ENCODE measurements around the gene ARHGEF10L.

The ARHGEF10L gene

GRCh38 chr1:17676387-17677060 lies 137.0 kb downstream of the ARHGEF10L start:
- Histone ChIP-seq H3K4me3 (ENCODE audit: low read length) (no peak overlapping the region), H3K4me1 (ENCODE audit: control insufficient read depth, low read length) (no peaks in the 10 kb centered on the region), H3K9me3 (ENCODE audit: control insufficient read depth, insufficient read depth, low read length) (peaks cover 6% of the 10 kb centered on the region; the same call in 1 of the 2 replicates), H3F3A (ENCODE audit: control insufficient read depth, insufficient read depth) (no peaks in the 10 kb centered on the region), H3K9me2 (replicated peaks; ENCODE audit: control insufficient read depth, low read length) (no peaks in the 10 kb centered on the region), H3K4me2 (ENCODE audit: low read length) (no peak overlapping the region), H3K36me3 (ENCODE audit: control insufficient read depth, low read length) (no peaks in the 10 kb centered on the region), H4K20me1 (ENCODE audit: control insufficient read depth, insufficient read depth, low read depth, low read length) (no peaks in the 10 kb centered on the region), H3K27ac (ENCODE audit: low read depth, low read length) (no peak overlapping the region), H3K27me3 (ENCODE audit: control insufficient read depth, low read length) (no peaks in the 10 kb centered on the region), H3K79me2 (ENCODE audit: control insufficient read depth, low read length) (no peaks in the 10 kb centered on the region)
- TF ChIP-seq EZH2phosphoT487 (IDR thresholded peaks at IDR 0.05; ENCODE audit: borderline replicate concordance, low read length) = no peak
- TF ChIP-seq, protein P1, sequence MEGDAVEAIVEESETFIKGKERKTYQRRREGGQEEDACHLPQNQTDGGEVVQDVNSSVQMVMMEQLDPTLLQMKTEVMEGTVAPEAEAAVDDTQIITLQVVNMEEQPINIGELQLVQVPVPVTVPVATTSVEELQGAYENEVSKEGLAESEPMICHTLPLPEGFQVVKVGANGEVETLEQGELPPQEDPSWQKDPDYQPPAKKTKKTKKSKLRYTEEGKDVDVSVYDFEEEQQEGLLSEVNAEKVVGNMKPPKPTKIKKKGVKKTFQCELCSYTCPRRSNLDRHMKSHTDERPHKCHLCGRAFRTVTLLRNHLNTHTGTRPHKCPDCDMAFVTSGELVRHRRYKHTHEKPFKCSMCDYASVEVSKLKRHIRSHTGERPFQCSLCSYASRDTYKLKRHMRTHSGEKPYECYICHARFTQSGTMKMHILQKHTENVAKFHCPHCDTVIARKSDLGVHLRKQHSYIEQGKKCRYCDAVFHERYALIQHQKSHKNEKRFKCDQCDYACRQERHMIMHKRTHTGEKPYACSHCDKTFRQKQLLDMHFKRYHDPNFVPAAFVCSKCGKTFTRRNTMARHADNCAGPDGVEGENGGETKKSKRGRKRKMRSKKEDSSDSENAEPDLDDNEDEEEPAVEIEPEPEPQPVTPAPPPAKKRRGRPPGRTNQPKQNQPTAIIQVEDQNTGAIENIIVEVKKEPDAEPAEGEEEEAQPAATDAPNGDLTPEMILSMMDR (IDR thresholded peaks at IDR 0.05; ENCODE audit: low read depth, low read length, poor library complexity, severe bottlenecking) = no peak

- H3K79me2 ChIP-seq (ENCODE audit: control insufficient read depth, low read length) = no peaks in the 10 kb centered on the region
- H3K36me3 ChIP-seq (ENCODE audit: control insufficient read depth, low read length) = no peaks in the 10 kb centered on the region
- no peaks in the 10 kb centered on the region for H3K4me1 ChIP-seq (ENCODE audit: control insufficient read depth, low read length)
- no peaks in the 10 kb centered on the region for H3K9me2 ChIP-seq (replicated peaks; ENCODE audit: control insufficient read depth, low read length)
- no peaks in the 10 kb centered on the region for H4K20me1 ChIP-seq (ENCODE audit: control insufficient read depth, insufficient read depth, low read depth, low read length)
- no peaks in the 10 kb centered on the region for H3K27me3 ChIP-seq (ENCODE audit: control insufficient read depth, low read length)
- no peaks in the 10 kb centered on the region for H3F3A ChIP-seq (ENCODE audit: control insufficient read depth, insufficient read depth)
- no peak for TF ChIP-seq EZH2phosphoT487 (IDR thresholded peaks at IDR 0.05; ENCODE audit: borderline replicate concordance, low read length)
- TF ChIP-seq, protein P1 (IDR thresholded peaks at IDR 0.05; ENCODE audit: low read depth, low read length, poor library complexity, severe bottlenecking) = no peak
- H3K4me2 ChIP-seq (ENCODE audit: low read length) = no peak overlapping the region
- H3K4me3 ChIP-seq (ENCODE audit: low read length) = no peak overlapping the region
- no peak overlapping the region for H3K27ac ChIP-seq (ENCODE audit: low read depth, low read length)
- H3K9me3 ChIP-seq (ENCODE audit: control insufficient read depth, insufficient read depth, low read length) = peaks cover 6% of the 10 kb centered on the region; the same call in 1 of the 2 replicates
Observed at GRCh38 chr1:17678011-17678410, 138.5 kb downstream of the ARHGEF10L start.

GRCh38 chr1:17679856-17680255 lies 140.4 kb downstream of the ARHGEF10L start:
- TF ChIP-seq, protein P1 (IDR thresholded peaks at IDR 0.05; ENCODE audit: low read depth, low read length, poor library complexity, severe bottlenecking) = no peak
- TF ChIP-seq EZH2phosphoT487 (IDR thresholded peaks at IDR 0.05; ENCODE audit: borderline replicate concordance, low read length) = no peak
- Histone ChIP-seq H3K4me2 (ENCODE audit: low read length) (no peak overlapping the region), H3K27me3 (ENCODE audit: control insufficient read depth, low read length) (no peaks in the 10 kb centered on the region), H3K4me3 (ENCODE audit: low read length) (no peak overlapping the region), H3K36me3 (ENCODE audit: control insufficient read depth, low read length) (no peaks in the 10 kb centered on the region), H3K9me2 (replicated peaks; ENCODE audit: control insufficient read depth, low read length) (no peaks in the 10 kb centered on the region), H4K20me1 (ENCODE audit: control insufficient read depth, insufficient read depth, low read depth, low read length) (no peaks in the 10 kb centered on the region), H3K79me2 (ENCODE audit: control insufficient read depth, low read length) (no peaks in the 10 kb centered on the region), H3F3A (ENCODE audit: control insufficient read depth, insufficient read depth) (no peaks in the 10 kb centered on the region), H3K9me3 (ENCODE audit: control insufficient read depth, insufficient read depth, low read length) (peaks cover 6% of the 10 kb centered on the region; the same call in 1 of the 2 replicates), H3K4me1 (ENCODE audit: control insufficient read depth, low read length) (no peaks in the 10 kb centered on the region), H3K27ac (ENCODE audit: low read depth, low read length) (no peak overlapping the region)

All from DOHH2 (cell line).